CD14-positive monocyte (primary cell): ENCODE measurements around the gene C17orf50. TPM values are rescaled to one million over a fixed set of nuclear protein-coding genes. Genes with fewer than 3 reads are reported as not detected.

ENCODE experiments used
- DNase-seq, 3 donors: peaks; one replicate each; pipeline ENCODE4 v3.0.0-alpha.2; 2011 to 2022
- H2AFZ ChIP-seq: 2 replicates; pipeline ENCODE4 v1.6.0; 2012; ENCODE audit warnings: mild to moderate bottlenecking, low read depth, low read length, inconsistent platforms; ENCODE audit not compliant: insufficient read depth, poor library complexity, severe bottlenecking
- H3K27ac ChIP-seq, 2 donors: 1 replicate in 1 of 2; 2 replicates in 1 of 2; pipeline ENCODE4 v1.5.1; 2012 to 2013; ENCODE audit warnings: low read length in 2 of 2, control low read depth in 1 of 2, inconsistent platforms in 1 of 2, low read depth in 1 of 2, mild to moderate bottlenecking in 1 of 2
- H3K27me3 ChIP-seq, 2 donors: one replicate each; pipeline versions ENCODE4 v1.6.0 to v1.6.1; 2011 to 2013; ENCODE audit warnings: low read length in 2 of 2; ENCODE audit not compliant: control insufficient read depth in 2 of 2, insufficient read depth in 2 of 2
- H3K36me3 ChIP-seq, 2 donors: replicated peaks in 1 of 2; 1 replicate in 1 of 2; 2 replicates in 1 of 2; pipeline versions ENCODE4 v1.5.1 to v1.6.1; 2012 to 2013; ENCODE audit warnings: low read length in 2 of 2, control low read depth in 1 of 2, inconsistent platforms in 1 of 2, mild to moderate bottlenecking in 1 of 2; ENCODE audit not compliant: insufficient read depth in 2 of 2, control insufficient read depth in 1 of 2
- H3K4me1 ChIP-seq, 2 donors: 1 replicate in 1 of 2; 2 replicates in 1 of 2; pipeline versions ENCODE4 v1.5.1 to v1.6.1; 2012 to 2013; ENCODE audit warnings: low read length in 2 of 2, control low read depth in 1 of 2, inconsistent platforms in 1 of 2, mild to moderate bottlenecking in 1 of 2, moderate library complexity in 1 of 2; ENCODE audit not compliant: insufficient read depth in 2 of 2, control insufficient read depth in 1 of 2
- H3K4me2 ChIP-seq: replicated peaks from 2 replicates; pipeline ENCODE3; 2012; ENCODE audit warnings: low read length, moderate library complexity, mild to moderate bottlenecking; ENCODE audit not compliant: poor library complexity, severe bottlenecking; ENCODE audit errors: extremely low read depth
- H3K4me3 ChIP-seq, 3 experiments: fragments of 200-600 bp in 1 of 3; sonication (generic) in 1 of 3; replicated peaks in 1 of 3; 1 replicate in 2 of 3; 2 replicates in 1 of 3; pipeline ENCODE4 v1.5.1; 2011 to 2013; ENCODE audit warnings: low read length in 3 of 3, mild to moderate bottlenecking in 3 of 3, control low read depth in 2 of 3, low read depth in 2 of 3, inconsistent platforms in 1 of 3, moderate library complexity in 1 of 3
- H3K79me2 ChIP-seq: 2 replicates; pipeline ENCODE4 v1.6.0; 2012; ENCODE audit warnings: mild to moderate bottlenecking, control low read depth, inconsistent platforms, low read length, moderate library complexity; ENCODE audit not compliant: insufficient read depth
- H3K9ac ChIP-seq: 2 replicates; pipeline ENCODE4 v1.6.0; 2017; ENCODE audit warnings: low read length, mild to moderate bottlenecking; ENCODE audit not compliant: insufficient read depth, poor library complexity, severe bottlenecking
- H3K9me3 ChIP-seq, 2 donors: replicated peaks in 1 of 2; 1 replicate in 1 of 2; 2 replicates in 1 of 2; pipeline versions ENCODE4 v1.5.1 to v1.6.1; 2012 to 2013; ENCODE audit warnings: low read length in 2 of 2, control low read depth in 1 of 2; ENCODE audit not compliant: control insufficient read depth in 1 of 2, insufficient read depth in 1 of 2
- H4K20me1 ChIP-seq: 2 replicates; pipeline ENCODE4 v1.6.0; 2012; ENCODE audit warnings: mild to moderate bottlenecking, low read length, control low read depth, moderate library complexity; ENCODE audit not compliant: insufficient read depth
- H3K27ac Mint-ChIP-seq, 7 donors: one replicate each; pipeline ENCODE4 v1.8.0; 2020; ENCODE audit warnings: mild to moderate bottlenecking in 7 of 7, mixed read lengths in 7 of 7, moderate library complexity in 6 of 7, inconsistent platforms in 2 of 7
- H3K27me3 Mint-ChIP-seq, 3 donors: one replicate each; pipeline ENCODE4 v1.8.0; 2021 to 2022; ENCODE audit warnings: low read depth in 3 of 3, mild to moderate bottlenecking in 3 of 3, mixed read lengths in 3 of 3, moderate library complexity in 3 of 3, inconsistent platforms in 1 of 3
- H3K36me3 Mint-ChIP-seq, 2 donors: one replicate each; pipeline ENCODE4 v1.8.0; 2020; ENCODE audit warnings: mixed read lengths in 2 of 2, inconsistent platforms in 1 of 2, mild to moderate bottlenecking in 1 of 2
- H3K4me1 Mint-ChIP-seq: one replicate; pipeline ENCODE4 v1.8.0; 2020; ENCODE audit warnings: mild to moderate bottlenecking, mixed read lengths
- H3K4me3 Mint-ChIP-seq, 2 donors: one replicate each; pipeline ENCODE4 v1.8.0; 2020; ENCODE audit warnings: mild to moderate bottlenecking in 2 of 2, mixed read lengths in 2 of 2, moderate library complexity in 1 of 2
- H3K9me3 Mint-ChIP-seq, 7 donors: one replicate each; pipeline ENCODE4 v1.8.0; 2020 to 2022; ENCODE audit warnings: mixed read lengths in 7 of 7, mild to moderate bottlenecking in 6 of 7, moderate library complexity in 6 of 7, inconsistent platforms in 2 of 7
- WGBS: methylation state at CpG from one replicate; pipeline ENCODE4 v1.1.5; 2013; ENCODE audit warnings: missing lambda C conversion rate; ENCODE audit not compliant: insufficient coverage; 5-methylcytosine and 5-hydroxymethylcytosine counted together
- intact Hi-C, 2 donors: fragments of 100-400 bp; cut with micrococcal nuclease; formaldehyde crosslinking; loops; one replicate each; pipeline versions ENCODE4 v1.15.0 to v1.15.1; 2023
- polyA plus RNA-seq, 3 donors: library from polyadenylated mRNA; depleted of rRNA in 1 of 3; unstranded in 2 of 3; stranded (reverse) in 1 of 3; fragments of 300-500 nt in 2 of 3; fragments of >200 nt in 1 of 3; fragmentation: Illumina TruSeq in 2 of 3; gene quantifications; 1 replicate in 2 of 3; 2 replicates in 1 of 3; pipeline ENCODE4 v1.2.3, GENCODE V29; 2012 to 2021
- TF ChIP-seq, protein P1 (sequence below): fragments of 200-600 bp; IDR thresholded peaks from one replicate; pipeline ENCODE4 v1.8.0; 2022; ENCODE audit warnings: antibody characterized with exemption, mild to moderate bottlenecking

C17orf50 gene
- polyA plus RNA-seq, 3 donors = 0.23 TPM; not detected in 2

DNA sequence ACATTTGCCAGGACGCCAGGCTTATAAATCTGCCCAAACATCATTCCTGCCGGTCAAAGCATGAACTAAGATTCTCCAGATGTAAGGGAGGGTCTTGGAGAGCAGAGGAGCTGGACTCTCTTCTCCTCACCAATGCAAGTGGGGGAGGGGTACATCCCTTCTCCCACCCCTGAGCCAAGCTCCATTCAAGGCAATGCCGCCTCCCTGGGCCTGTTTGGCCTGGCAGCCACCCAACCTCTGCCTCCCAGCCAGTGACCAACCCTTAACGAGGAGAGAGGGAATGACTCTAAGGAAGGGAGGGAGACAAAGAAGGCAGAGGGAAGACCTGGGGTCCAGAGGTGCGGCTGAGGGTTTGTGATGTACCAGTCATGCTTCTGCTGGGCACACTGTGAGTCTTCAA, 13.8 kb downstream of the C17orf50 start:
- no peak overlapping the region for H3K4me3 Mint-ChIP-seq
- H3K27ac Mint-ChIP-seq = no peak overlapping the region
- H3K27me3 Mint-ChIP-seq = peaks cover 11 to 27% (median 11%) of the 10 kb centered on the region in 3 donors
- Histone ChIP-seq H3K9ac (no peak overlapping the region), H4K20me1 (no peaks in the 10 kb centered on the region), H3K9me3 (no peaks in the 10 kb centered on the region), H3K36me3 (no peaks in the 10 kb centered on the region), H3K79me2 (no peaks in the 10 kb centered on the region), H2AFZ (no peak overlapping the region), H3K4me1 (peaks cover 17% of the 10 kb centered on the region in 2 donors), H3K4me2 (no peak overlapping the region), H3K27me3 (peaks cover 0 to 4% of the 10 kb centered on the region in 2 donors), H3K4me3 (no peak overlapping the region), H3K27ac (no peak overlapping the region)
- TF ChIP-seq, protein P1, sequence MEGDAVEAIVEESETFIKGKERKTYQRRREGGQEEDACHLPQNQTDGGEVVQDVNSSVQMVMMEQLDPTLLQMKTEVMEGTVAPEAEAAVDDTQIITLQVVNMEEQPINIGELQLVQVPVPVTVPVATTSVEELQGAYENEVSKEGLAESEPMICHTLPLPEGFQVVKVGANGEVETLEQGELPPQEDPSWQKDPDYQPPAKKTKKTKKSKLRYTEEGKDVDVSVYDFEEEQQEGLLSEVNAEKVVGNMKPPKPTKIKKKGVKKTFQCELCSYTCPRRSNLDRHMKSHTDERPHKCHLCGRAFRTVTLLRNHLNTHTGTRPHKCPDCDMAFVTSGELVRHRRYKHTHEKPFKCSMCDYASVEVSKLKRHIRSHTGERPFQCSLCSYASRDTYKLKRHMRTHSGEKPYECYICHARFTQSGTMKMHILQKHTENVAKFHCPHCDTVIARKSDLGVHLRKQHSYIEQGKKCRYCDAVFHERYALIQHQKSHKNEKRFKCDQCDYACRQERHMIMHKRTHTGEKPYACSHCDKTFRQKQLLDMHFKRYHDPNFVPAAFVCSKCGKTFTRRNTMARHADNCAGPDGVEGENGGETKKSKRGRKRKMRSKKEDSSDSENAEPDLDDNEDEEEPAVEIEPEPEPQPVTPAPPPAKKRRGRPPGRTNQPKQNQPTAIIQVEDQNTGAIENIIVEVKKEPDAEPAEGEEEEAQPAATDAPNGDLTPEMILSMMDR = no peak
- H3K9me3 Mint-ChIP-seq = peaks cover 0 to 6% (median 0%) of the 10 kb centered on the region in 7 donors
- no CpG with 5 or more reads among the region's 5 CpGs for WGBS
- DNase-seq = no peak
- H3K4me1 Mint-ChIP-seq = peaks cover 22% of the 10 kb centered on the region
- intact Hi-C loops = no loop called here
- H3K36me3 Mint-ChIP-seq = no peaks in the 10 kb centered on the region

DNA sequence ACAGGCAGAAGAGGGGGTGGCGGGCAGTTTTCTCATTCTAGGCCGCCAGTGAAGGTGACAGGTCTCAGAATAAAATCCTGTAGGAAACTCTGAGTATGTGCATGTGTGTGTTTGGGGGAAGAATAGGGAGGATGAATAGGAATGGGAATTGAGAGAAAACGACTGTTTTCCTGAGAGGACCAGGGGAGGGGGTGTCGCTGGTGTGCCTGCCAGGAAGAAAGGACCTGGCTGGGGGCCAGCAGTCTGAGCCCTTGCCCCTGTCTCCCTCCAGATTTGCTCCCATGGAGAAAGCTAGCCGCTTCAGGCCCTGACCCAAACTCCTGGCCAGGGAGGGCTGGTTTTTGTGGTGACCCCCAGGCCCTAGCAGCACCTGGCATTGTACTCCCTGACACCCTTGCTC, 14.4 kb downstream of the C17orf50 start:
- Histone ChIP-seq H3K27ac (no peak overlapping the region), H3K27me3 (peaks cover 0 to 4% of the 10 kb centered on the region in 2 donors), H3K9ac (no peak overlapping the region), H3K4me3 (no peak overlapping the region), H4K20me1 (no peaks in the 10 kb centered on the region), H3K4me1 (peaks cover 17% of the 10 kb centered on the region in 2 donors), H2AFZ (no peak overlapping the region), H3K79me2 (no peaks in the 10 kb centered on the region), H3K9me3 (no peaks in the 10 kb centered on the region), H3K4me2 (no peak overlapping the region), H3K36me3 (no peaks in the 10 kb centered on the region)
- TF ChIP-seq, protein P1 = no peak
- intact Hi-C loops = no loop called here
- Mint-ChIP-seq H3K4me1 (peaks cover 22% of the 10 kb centered on the region), H3K27me3 (peaks cover 9 to 28% (median 11%) of the 10 kb centered on the region in 3 donors), H3K36me3 (no peaks in the 10 kb centered on the region), H3K27ac (no peak overlapping the region), H3K9me3 (peaks cover 0 to 4% (median 0%) of the 10 kb centered on the region in 7 donors), H3K4me3 (no peak overlapping the region)
- 84% methylated on average over 4 of the region's 5 CpGs for WGBS
- no peak for DNase-seq
